ENCODE measurements around the gene AHR.

AHR gene

GRCh38 chr7:17305387-17306171 is 7.1 kb downstream of the AHR start:
- DNase-seq = no peak

GRCh38 chr7:17307000-17307399 is 8.5 kb downstream of the AHR start:
- no peak for DNase-seq

GRCh38 chr7:17307558-17307957 is 9.1 kb downstream of the AHR start:
- DNase-seq = no peak

- DNase-seq = no peak
Observed at GRCh38 chr7:17307969-17308648, 9.7 kb downstream of the AHR start.

- DNase-seq = no peak
Observed at GRCh38 chr7:17311194-17311593, 12.7 kb downstream of the AHR start.

GRCh38 chr7:17311952-17312351 is 13.5 kb downstream of the AHR start:
- no peak for DNase-seq

- DNase-seq = no peak
Observed at GRCh38 chr7:17312641-17313040, 14.2 kb downstream of the AHR start.

- no peak for DNase-seq
Observed at GRCh38 chr7:17313194-17313593, 14.7 kb downstream of the AHR start.

- DNase-seq = no peak
Observed at GRCh38 chr7:17315974-17316373, 17.5 kb downstream of the AHR start.

- no peak for DNase-seq
Observed at GRCh38 chr7:17318146-17318545, 19.7 kb downstream of the AHR start.

GRCh38 chr7:17319164-17320101 is 21.0 kb downstream of the AHR start:
- no peak for DNase-seq

- no peak for DNase-seq
Observed at GRCh38 chr7:17320102-17320497, 21.6 kb downstream of the AHR start.

GRCh38 chr7:17320657-17321056 is 22.2 kb downstream of the AHR start:
- DNase-seq = no peak

GRCh38 chr7:17325364-17325763 is 26.9 kb downstream of the AHR start:
- DNase-seq = no peak

GRCh38 chr7:17326378-17326777 is 27.9 kb downstream of the AHR start:
- DNase-seq = no peak

GRCh38 chr7:17328641-17329040 is 30.2 kb downstream of the AHR start:
- no peak for DNase-seq

- DNase-seq = no peak
Observed at GRCh38 chr7:17329440-17329839, 31.0 kb downstream of the AHR start.

GRCh38 chr7:17331891-17332501 is 33.5 kb downstream of the AHR start:
- no peak for DNase-seq

GRCh38 chr7:17333221-17333620 is 34.8 kb downstream of the AHR start:
- no peak for DNase-seq

- DNase-seq = no peak
Observed at GRCh38 chr7:17336168-17336567, 37.7 kb downstream of the AHR start.

- DNase-seq = no peak
Observed at GRCh38 chr7:17339139-17339538, 40.7 kb downstream of the AHR start.

GRCh38 chr7:17339952-17340351 is 41.5 kb downstream of the AHR start:
- DNase-seq = no peak

GRCh38 chr7:17340655-17341054 is 42.2 kb downstream of the AHR start:
- DNase-seq = no peak

Data from midbrain (tissue), 1 donor.